Liver (tissue), 9 donors: ENCODE measurements around the gene UBE2D4. TPM values are rescaled to one million over a fixed set of nuclear protein-coding genes. Genes with fewer than 3 reads are reported as not detected.

ENCODE experiments used
- DNase-seq: peaks from one replicate; pipeline ENCODE4 v3.0.0-alpha.2; 2017; ENCODE audit warnings: low spot score
- H3K27ac ChIP-seq, 2 donors: one replicate each; pipeline ENCODE4 v1.7.0; 2013; ENCODE audit warnings: inconsistent platforms in 2 of 2, low read length in 2 of 2, control low read depth in 1 of 2, low read depth in 1 of 2, mild to moderate bottlenecking in 1 of 2
- H3K27me3 ChIP-seq, 4 donors: one replicate each; pipeline versions ENCODE4 v1.6.1 to v1.7.0; 2013; ENCODE audit warnings: low read length in 3 of 4, inconsistent platforms in 1 of 4, mild to moderate bottlenecking in 1 of 4, moderate library complexity in 1 of 4; ENCODE audit not compliant: control insufficient read depth in 4 of 4, insufficient read depth in 4 of 4
- H3K36me3 ChIP-seq, 4 donors: one replicate each; pipeline versions ENCODE4 v1.6.1 to v1.7.0; 2013; ENCODE audit warnings: low read length in 3 of 4, mild to moderate bottlenecking in 3 of 4, low read depth in 1 of 4, moderate library complexity in 1 of 4; ENCODE audit not compliant: control insufficient read depth in 4 of 4, insufficient read depth in 3 of 4
- H3K4me1 ChIP-seq, 4 donors: one replicate each; pipeline versions ENCODE4 v1.6.1 to v1.7.0; 2013; ENCODE audit warnings: low read length in 3 of 4, mild to moderate bottlenecking in 3 of 4, moderate library complexity in 1 of 4; ENCODE audit not compliant: control insufficient read depth in 4 of 4, insufficient read depth in 4 of 4
- H3K4me3 ChIP-seq, 3 donors: one replicate each; pipeline versions ENCODE4 v1.6.1 to v1.7.0; 2013; ENCODE audit warnings: low read length in 3 of 3, control low read depth in 1 of 3, low read depth in 1 of 3, mild to moderate bottlenecking in 1 of 3
- H3K9ac ChIP-seq, 2 donors: one replicate each; pipeline ENCODE4 v1.7.0; 2013; ENCODE audit warnings: low read length in 2 of 2, mild to moderate bottlenecking in 2 of 2, moderate library complexity in 2 of 2, control low read depth in 1 of 2, low read depth in 1 of 2
- H3K9me3 ChIP-seq, 4 donors: one replicate each; pipeline versions ENCODE4 v1.6.1 to v1.7.0; 2013; ENCODE audit warnings: low read length in 3 of 4; ENCODE audit not compliant: control insufficient read depth in 4 of 4
- ATF3 ChIP-seq: IDR thresholded peaks from 2 replicates; pipeline ENCODE4 v1.6.1; 2016; ENCODE audit warnings: antibody characterized with exemption
- EGR1 ChIP-seq, 2 donors: IDR thresholded peaks; 2 replicates each; pipeline ENCODE4 v1.6.1; 2016 to 2018; ENCODE audit warnings: antibody characterized with exemption in 2 of 2, low read depth in 2 of 2
- FOXA1 ChIP-seq: IDR thresholded peaks from 2 replicates; pipeline ENCODE4 v1.6.1; 2016; ENCODE audit warnings: antibody characterized with exemption
- FOXA2 ChIP-seq: IDR thresholded peaks from 2 replicates; pipeline ENCODE4 v1.6.1; 2016; ENCODE audit warnings: antibody characterized with exemption
- GABPA ChIP-seq, 2 donors: IDR thresholded peaks in 1 of 2; conservative IDR thresholded peaks in 1 of 2; 2 replicates each; pipeline ENCODE4 v1.6.1; 2016; ENCODE audit warnings: antibody characterized with exemption in 2 of 2, mild to moderate bottlenecking in 1 of 2, moderate library complexity in 1 of 2
- HNF4A ChIP-seq, 2 donors: conservative IDR thresholded peaks; 2 replicates each; pipeline ENCODE4 v1.6.1; 2016; ENCODE audit warnings: antibody characterized with exemption in 2 of 2, mild to moderate bottlenecking in 2 of 2
- HNF4G ChIP-seq: IDR thresholded peaks from 2 replicates; pipeline ENCODE4 v1.6.1; 2016; ENCODE audit warnings: antibody characterized with exemption
- JUND ChIP-seq, 2 donors: IDR thresholded peaks; 2 replicates each; pipeline ENCODE4 v1.6.1; 2016; ENCODE audit warnings: antibody characterized with exemption in 2 of 2
- NR2F2 ChIP-seq: IDR thresholded peaks from 2 replicates; pipeline ENCODE4 v1.6.1; 2016; ENCODE audit warnings: antibody characterized with exemption
- RAD21 ChIP-seq, 2 donors: IDR thresholded peaks; 2 replicates each; pipeline ENCODE4 v1.6.1; 2016; ENCODE audit warnings: antibody characterized with exemption in 2 of 2, mild to moderate bottlenecking in 2 of 2
- REST ChIP-seq: IDR thresholded peaks from 2 replicates; pipeline ENCODE4 v1.6.1; 2016; ENCODE audit warnings: antibody characterized with exemption, mild to moderate bottlenecking
- RXRA ChIP-seq, 2 donors: IDR thresholded peaks; 2 replicates each; pipeline ENCODE4 v1.6.1; 2017 to 2018; ENCODE audit warnings: antibody characterized with exemption in 2 of 2, mild to moderate bottlenecking in 1 of 2
- SP1 ChIP-seq: IDR thresholded peaks from 2 replicates; pipeline ENCODE4 v1.6.1; 2018; ENCODE audit warnings: antibody characterized with exemption, mild to moderate bottlenecking
- TAF1 ChIP-seq: conservative IDR thresholded peaks from 2 replicates; pipeline ENCODE4 v1.6.1; 2016; ENCODE audit warnings: antibody characterized with exemption, mild to moderate bottlenecking
- YY1 ChIP-seq: IDR thresholded peaks from 2 replicates; pipeline ENCODE4 v1.6.1; 2016; ENCODE audit warnings: antibody characterized with exemption, mild to moderate bottlenecking
- WGBS: extraction: QIAGEN DNeasy Blood & Tissue Kit; methylation state at CpG from one replicate; pipeline ENCODE4 v1.1.7; 2013; 5-methylcytosine and 5-hydroxymethylcytosine counted together
- polyA plus RNA-seq, 2 donors: library from polyadenylated mRNA; stranded (reverse) in 1 of 2; unstranded in 1 of 2; fragments of 200-250 nt in 1 of 2; fragments of >200 nt in 1 of 2; fragmentation: Nextera tagmentation in 1 of 2; extraction: Ambion mirVana in 1 of 2; gene quantifications; one replicate each; pipeline versions ENCODE4 v1.2.1 to v1.2.3, GENCODE V29; 2013 to 2015
- total RNA-seq, 2 donors: library from RNA; depleted of rRNA; stranded (reverse); fragments of >200 nt; gene quantifications; one replicate each; pipeline ENCODE4 v1.2.3, GENCODE V29; 2014
- TF ChIP-seq, protein P1 (sequence below): fragments of 150-350 bp; IDR thresholded peaks from 2 replicates; pipeline ENCODE4 v1.5.1; 2017; ENCODE audit warnings: improper control_type of control experiment, low read depth, low read length; ENCODE audit not compliant: missing input control
- TF ChIP-seq, protein P2 (sequence below): IDR thresholded peaks from 2 replicates; pipeline ENCODE4 v1.6.1; 2016; ENCODE audit warnings: antibody characterized with exemption
- TF ChIP-seq, protein P3 (sequence below): IDR thresholded peaks from 2 replicates; pipeline ENCODE4 v1.6.1; 2016; ENCODE audit warnings: antibody characterized with exemption
- donor health status: healthy.
- donor health status: healthy.
- donor health status: healthy.
- donor health status: healthy.
- donor health status: healthy.

Gene UBE2D4
- total and polyA plus RNA-seq, 4 donors: 5.1 to 17.9 (median 11.8) TPM

DNA sequence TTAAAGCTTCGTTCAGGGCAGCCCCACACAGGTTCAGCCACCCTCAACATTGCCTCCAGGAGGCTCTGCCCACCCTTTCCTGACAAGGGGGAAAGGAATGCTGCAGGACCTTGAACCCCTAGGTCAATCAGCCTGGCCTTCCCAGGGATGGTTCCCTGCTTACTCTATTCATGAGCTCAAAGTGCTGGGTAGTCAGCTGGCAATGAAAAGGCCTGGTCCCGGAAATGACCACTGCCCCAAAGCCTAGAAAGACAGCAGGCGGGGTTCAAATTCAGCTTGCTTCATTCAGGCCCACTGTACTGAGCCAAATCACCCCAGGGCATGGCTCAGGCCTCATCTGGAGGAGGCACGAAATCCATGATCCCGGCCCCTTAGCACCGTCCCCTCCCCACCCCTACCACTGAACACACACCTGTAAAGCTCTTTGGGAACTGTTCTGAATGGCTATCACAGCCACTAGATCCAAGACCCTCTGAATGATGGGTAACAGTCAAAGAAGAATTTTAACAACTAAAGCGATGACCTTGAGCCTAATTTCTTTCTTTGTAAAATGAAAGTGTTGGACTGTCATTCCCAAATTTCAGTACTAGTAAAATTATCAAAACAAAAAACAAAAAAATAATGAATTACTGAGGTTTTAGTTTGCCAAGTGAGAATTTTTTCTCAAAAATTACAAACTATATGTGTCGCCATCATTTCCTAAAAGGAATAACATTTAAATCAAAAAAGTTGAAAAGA is 20.9 kb upstream of the UBE2D4 start:
- DNase-seq: no peak
- TF ChIP-seq FOXA2: peak; percentile 50
- peak; percentile 93 for TF ChIP-seq SP1
- TF ChIP-seq GABPA (IDR thresholded peaks at IDR 0.05 in 1 of 2, conservative IDR thresholded peaks at IDR 0.05 in 1 of 2): peak in 1 of 2 donors; percentile 64
- TF ChIP-seq, protein P1, sequence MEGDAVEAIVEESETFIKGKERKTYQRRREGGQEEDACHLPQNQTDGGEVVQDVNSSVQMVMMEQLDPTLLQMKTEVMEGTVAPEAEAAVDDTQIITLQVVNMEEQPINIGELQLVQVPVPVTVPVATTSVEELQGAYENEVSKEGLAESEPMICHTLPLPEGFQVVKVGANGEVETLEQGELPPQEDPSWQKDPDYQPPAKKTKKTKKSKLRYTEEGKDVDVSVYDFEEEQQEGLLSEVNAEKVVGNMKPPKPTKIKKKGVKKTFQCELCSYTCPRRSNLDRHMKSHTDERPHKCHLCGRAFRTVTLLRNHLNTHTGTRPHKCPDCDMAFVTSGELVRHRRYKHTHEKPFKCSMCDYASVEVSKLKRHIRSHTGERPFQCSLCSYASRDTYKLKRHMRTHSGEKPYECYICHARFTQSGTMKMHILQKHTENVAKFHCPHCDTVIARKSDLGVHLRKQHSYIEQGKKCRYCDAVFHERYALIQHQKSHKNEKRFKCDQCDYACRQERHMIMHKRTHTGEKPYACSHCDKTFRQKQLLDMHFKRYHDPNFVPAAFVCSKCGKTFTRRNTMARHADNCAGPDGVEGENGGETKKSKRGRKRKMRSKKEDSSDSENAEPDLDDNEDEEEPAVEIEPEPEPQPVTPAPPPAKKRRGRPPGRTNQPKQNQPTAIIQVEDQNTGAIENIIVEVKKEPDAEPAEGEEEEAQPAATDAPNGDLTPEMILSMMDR: no peak
- TF ChIP-seq ATF3: peak; percentile 61
- peak; percentile 68 to 75 for TF ChIP-seq JUND (IDR thresholded peaks at IDR 0.05)
- TF ChIP-seq REST: peak; percentile 76
- peak; percentile 51 for TF ChIP-seq FOXA1
- TF ChIP-seq, protein P2, sequence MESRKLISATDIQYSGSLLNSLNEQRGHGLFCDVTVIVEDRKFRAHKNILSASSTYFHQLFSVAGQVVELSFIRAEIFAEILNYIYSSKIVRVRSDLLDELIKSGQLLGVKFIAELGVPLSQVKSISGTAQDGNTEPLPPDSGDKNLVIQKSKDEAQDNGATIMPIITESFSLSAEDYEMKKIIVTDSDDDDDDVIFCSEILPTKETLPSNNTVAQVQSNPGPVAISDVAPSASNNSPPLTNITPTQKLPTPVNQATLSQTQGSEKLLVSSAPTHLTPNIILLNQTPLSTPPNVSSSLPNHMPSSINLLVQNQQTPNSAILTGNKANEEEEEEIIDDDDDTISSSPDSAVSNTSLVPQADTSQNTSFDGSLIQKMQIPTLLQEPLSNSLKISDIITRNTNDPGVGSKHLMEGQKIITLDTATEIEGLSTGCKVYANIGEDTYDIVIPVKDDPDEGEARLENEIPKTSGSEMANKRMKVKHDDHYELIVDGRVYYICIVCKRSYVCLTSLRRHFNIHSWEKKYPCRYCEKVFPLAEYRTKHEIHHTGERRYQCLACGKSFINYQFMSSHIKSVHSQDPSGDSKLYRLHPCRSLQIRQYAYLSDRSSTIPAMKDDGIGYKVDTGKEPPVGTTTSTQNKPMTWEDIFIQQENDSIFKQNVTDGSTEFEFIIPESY: peak; percentile 59
- TF ChIP-seq HNF4G: peak; percentile 93
- TF ChIP-seq YY1: peak; percentile 39
- no peak for TF ChIP-seq RAD21 (IDR thresholded peaks at IDR 0.05)
- peak in 1 of 2 donors; percentile 29 for TF ChIP-seq EGR1 (IDR thresholded peaks at IDR 0.05; ENCODE audit: low read depth in 2 of 2)
- TF ChIP-seq HNF4A (conservative IDR thresholded peaks at IDR 0.05): peak; percentile 98
- peak; percentile 80 to 81 for TF ChIP-seq RXRA (IDR thresholded peaks at IDR 0.05)
- peak; percentile 60 for TF ChIP-seq TAF1
- peak; percentile 74 for TF ChIP-seq NR2F2
- TF ChIP-seq, protein P3, sequence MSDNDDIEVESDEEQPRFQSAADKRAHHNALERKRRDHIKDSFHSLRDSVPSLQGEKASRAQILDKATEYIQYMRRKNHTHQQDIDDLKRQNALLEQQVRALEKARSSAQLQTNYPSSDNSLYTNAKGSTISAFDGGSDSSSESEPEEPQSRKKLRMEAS: peak; percentile 74
- peak overlapping the region; percentile 87 to 98 (median 88) for H3K4me3 ChIP-seq
- no peaks in the 10 kb centered on the region for H3K9me3 ChIP-seq
- peaks cover 4 to 22% (median 11%) of the 10 kb centered on the region in 4 donors for H3K4me1 ChIP-seq
- peak overlapping the region; percentile 57 to 84 for H3K9ac ChIP-seq
- peak overlapping the region; percentile 74 to 85 for H3K27ac ChIP-seq
- no peaks in the 10 kb centered on the region for H3K36me3 ChIP-seq
- WGBS: 25% methylated on average over 8 of the region's 8 CpGs
- H3K27me3 ChIP-seq: no peaks in the 10 kb centered on the region
